Inflammatory macrophage (primary cell): ENCODE measurements around the gene CTAG1B.
"Not testable (repeated sequence)": the region's sequence is repeated elsewhere in the genome, so short reads cannot be mapped to it uniquely, and the experiment has no call there.

Source experiments
- DNase-seq, 2 donors: peaks; one replicate each; pipeline ENCODE4 v3.0.0-alpha.2; 2020 to 2022

The CTAG1B gene

GRCh38 chrX:154620767-154621414, 1.8 kb upstream of the CTAG1B start:
- not testable (repeated sequence) for DNase-seq

- DNase-seq: not testable (repeated sequence)
Measured at GRCh38 chrX:154613586-154613985, 5.5 kb downstream of the CTAG1B start.

GRCh38 chrX:154611146-154611545, 7.9 kb downstream of the CTAG1B start:
- not testable (repeated sequence) for DNase-seq

GRCh38 chrX:154608823-154609222, 10.3 kb downstream of the CTAG1B start:
- not testable (repeated sequence) for DNase-seq

GRCh38 chrX:154607976-154608375, 11.1 kb downstream of the CTAG1B start:
- DNase-seq: not testable (repeated sequence)

- DNase-seq: no peak
Measured at GRCh38 chrX:154607370-154607769, 11.7 kb downstream of the CTAG1B start.

GRCh38 chrX:154605566-154605965, 13.5 kb downstream of the CTAG1B start:
- DNase-seq: no peak

GRCh38 chrX:154603438-154604430, 15.3 kb downstream of the CTAG1B start:
- DNase-seq: no peak

- no peak for DNase-seq
Measured at GRCh38 chrX:154602766-154603437, 16.2 kb downstream of the CTAG1B start.

GRCh38 chrX:154602226-154602625, 16.9 kb downstream of the CTAG1B start:
- no peak for DNase-seq

GRCh38 chrX:154600759-154601374, 18.2 kb downstream of the CTAG1B start:
- DNase-seq: no peak

GRCh38 chrX:154599531-154599930, 19.6 kb downstream of the CTAG1B start:
- DNase-seq: no peak

- DNase-seq: no peak
Measured at GRCh38 chrX:154598656-154599055, 20.4 kb downstream of the CTAG1B start.

- DNase-seq: no peak
Measured at GRCh38 chrX:154597221-154597620, 21.9 kb downstream of the CTAG1B start.

GRCh38 chrX:154596290-154596929, 22.7 kb downstream of the CTAG1B start:
- peak in 1 of 2 donors; percentile 19 for DNase-seq

GRCh38 chrX:154595559-154596249, 23.4 kb downstream of the CTAG1B start:
- DNase-seq: no peak

- no peak for DNase-seq
Measured at GRCh38 chrX:154594491-154594890, 24.6 kb downstream of the CTAG1B start.

GRCh38 chrX:154593201-154593600, 25.9 kb downstream of the CTAG1B start:
- DNase-seq: no peak

- no peak for DNase-seq
Measured at GRCh38 chrX:154592505-154592904, 26.6 kb downstream of the CTAG1B start.

- DNase-seq: not testable (repeated sequence)
Measured at GRCh38 chrX:154590415-154590814, 28.7 kb downstream of the CTAG1B start.

GRCh38 chrX:154584585-154585183, 34.4 kb downstream of the CTAG1B start, which contains the start of gene CTAG1A:
Gene CTAG1A, plus strand, starts transcription at chrX:154585133. Its CDS starts 74 bp downstream, at chrX:154585207.
- DNase-seq: not testable (repeated sequence)
